GM19467 (cell line): ENCODE results near the gene PPM1D.
"Not testable (repeated sequence)": the region's sequence is repeated elsewhere in the genome, so short reads cannot be mapped to it uniquely, and the experiment has no call there.

Experiments used
- ATAC-seq: cut with Tn5 transposase; IDR thresholded peaks from one replicate; pipeline ENCODE4 v1.9.1; 2021; ENCODE audit warnings: mild to moderate bottlenecking, moderate library complexity; ENCODE audit not compliant: unreplicated experiment

PPM1D gene

GRCh38 chr17:60664022-60664421 is 64.0 kb downstream of the PPM1D start:
- ATAC-seq, result no peak

GRCh38 chr17:60665602-60666001 is 65.6 kb downstream of the PPM1D start:
- no peak for ATAC-seq

GRCh38 chr17:60668741-60669140 is 68.7 kb downstream of the PPM1D start:
- ATAC-seq, result not testable (repeated sequence)

GRCh38 chr17:60671482-60671881 is 71.5 kb downstream of the PPM1D start:
- ATAC-seq, result no peak

- ATAC-seq, result not testable (repeated sequence)
These were observed 74.6 kb downstream of the PPM1D start for GRCh38 chr17:60674637-60675036.

- no peak for ATAC-seq
These were observed 76.0 kb downstream of the PPM1D start for GRCh38 chr17:60675997-60676396.

- ATAC-seq, result no peak
These were observed 76.8 kb downstream of the PPM1D start for GRCh38 chr17:60676758-60677307.

- ATAC-seq, result peak; percentile 97
These were observed 77.5 kb downstream of the PPM1D start, which contains the start of gene BCAS3 for GRCh38 chr17:60677308-60678117. Gene BCAS3 (plus strand): TSS chr17:60677851.

GRCh38 chr17:60678118-60678444 is 78.1 kb downstream of the PPM1D start:
- no peak for ATAC-seq

- no peak for ATAC-seq
These were observed 79.3 kb downstream of the PPM1D start for GRCh38 chr17:60679287-60679686.

GRCh38 chr17:60680754-60681153 is 80.8 kb downstream of the PPM1D start:
- no peak for ATAC-seq

- ATAC-seq, result no peak
These were observed 85.4 kb downstream of the PPM1D start for GRCh38 chr17:60685437-60685836.

GRCh38 chr17:60695960-60696359 is 96.0 kb downstream of the PPM1D start:
- ATAC-seq, result no peak

- ATAC-seq, result no peak
These were observed 99.1 kb downstream of the PPM1D start for GRCh38 chr17:60699090-60699489.

- ATAC-seq, result no peak
These were observed 104.2 kb downstream of the PPM1D start for GRCh38 chr17:60704170-60704569.

- ATAC-seq, result no peak
These were observed 112.7 kb downstream of the PPM1D start for GRCh38 chr17:60712675-60713074.

- ATAC-seq, result no peak
These were observed 113.6 kb downstream of the PPM1D start for GRCh38 chr17:60713608-60714007.
